CD4-positive, alpha-beta T cell (primary cell): ENCODE results near the gene TIMM23. TPM values are rescaled to one million over a fixed set of nuclear protein-coding genes. Genes with fewer than 3 reads are reported as not detected.

Experiments used
- ATAC-seq: fragments of 200-7000 bp; cut with Tn5 transposase; one replicate; pipeline ENCODE4 v1.10.0; 2022; ENCODE audit warnings: mild to moderate bottlenecking; ENCODE audit not compliant: poor library complexity
- CTCF ChIA-PET: fragments of 350-600 bp; sonication (Branson Sonifier 250); formaldehyde crosslinking; loops from one replicate; lab custom pipeline; 2021; ENCODE audit warnings: antibody characterized with exemption, inconsistent platforms; lab: Charles Lee
- POLR2A ChIA-PET: fragments of 350-600 bp; sonication (Branson Sonifier 250); formaldehyde crosslinking; loops from one replicate; lab custom pipeline; 2021; ENCODE audit warnings: antibody characterized with exemption, inconsistent platforms; lab: Charles Lee
- DNase-seq, 14 experiments: peaks; one replicate each; pipeline ENCODE4 v3.0.0-alpha.2; 2013 to 2020; ENCODE audit warnings: mixed read lengths in 2 of 14
- H3K27ac ChIP-seq, 2 donors: one replicate each; pipeline versions ENCODE4 v1.5.1 to v1.7.0; 2013; ENCODE audit warnings: low read length in 2 of 2, low read depth in 1 of 2, mild to moderate bottlenecking in 1 of 2
- H3K27me3 ChIP-seq, 2 experiments: 1 replicate in 1 of 2; 2 replicates in 1 of 2; pipeline versions ENCODE4 v1.6.1 to v1.7.0; 2013; ENCODE audit warnings: low read length in 2 of 2, control low read depth in 1 of 2, mild to moderate bottlenecking in 1 of 2, moderate library complexity in 1 of 2; ENCODE audit not compliant: insufficient read depth in 2 of 2, control insufficient read depth in 1 of 2
- H3K36me3 ChIP-seq: one replicate; pipeline ENCODE4 v1.6.1; 2013; ENCODE audit warnings: low read length, control low read depth; ENCODE audit not compliant: insufficient read depth
- H3K4me1 ChIP-seq: one replicate; pipeline ENCODE4 v1.6.1; 2013; ENCODE audit warnings: low read length, control low read depth; ENCODE audit not compliant: insufficient read depth
- H3K4me3 ChIP-seq: one replicate; pipeline ENCODE4 v1.5.1; 2013; ENCODE audit warnings: mild to moderate bottlenecking, low read length, moderate library complexity
- H3K9me3 ChIP-seq, 2 experiments: 1 replicate in 1 of 2; 2 replicates in 1 of 2; pipeline versions ENCODE4 v1.6.1 to v1.7.0; 2013; ENCODE audit warnings: low read length in 2 of 2, mild to moderate bottlenecking in 2 of 2, control low read depth in 1 of 2, moderate library complexity in 1 of 2; ENCODE audit not compliant: control insufficient read depth in 1 of 2, insufficient read depth in 1 of 2
- H3K27ac Mint-ChIP-seq: one replicate; pipeline ENCODE4 v1.8.0; 2020; ENCODE audit warnings: mixed read lengths
- H3K27me3 Mint-ChIP-seq: one replicate; pipeline ENCODE4 v1.8.0; 2021; ENCODE audit warnings: mixed read lengths
- H3K36me3 Mint-ChIP-seq: one replicate; pipeline ENCODE4 v1.8.0; 2021; ENCODE audit warnings: low read depth, mixed read lengths
- H3K4me1 Mint-ChIP-seq: one replicate; pipeline ENCODE4 v1.8.0; 2021; ENCODE audit warnings: low read depth, mixed read lengths
- H3K4me3 Mint-ChIP-seq: one replicate; pipeline ENCODE4 v1.8.0; 2020; ENCODE audit warnings: mild to moderate bottlenecking, mixed read lengths
- H3K9me3 Mint-ChIP-seq: one replicate; pipeline ENCODE4 v1.8.0; 2020; ENCODE audit warnings: mixed read lengths
- intact Hi-C, 2 experiments: fragments of 100-400 bp; cut with DNase I in 1 of 2; cut with micrococcal nuclease in 1 of 2; formaldehyde crosslinking; loops; one replicate each; pipeline versions ENCODE4 v1.15.1 to v1.9.0; 2023 to 2025; cut with DNase I, micrococcal nuclease
- total RNA-seq, 174 experiments: library from RNA in 2 of 174; stranded (reverse) in 2 of 174; gene quantifications; one replicate each; pipeline ENCODE4 v1.2.3 and lab custom pipeline; 2021 to 2026
- TF ChIP-seq, protein P1 (sequence below): fragments of 200-600 bp; IDR thresholded peaks from one replicate; pipeline ENCODE4 v1.8.0; 2022; ENCODE audit warnings: antibody characterized with exemption, mild to moderate bottlenecking

TIMM23 gene
- total RNA-seq, 2 experiments from 2014 or later: 32.2 to 32.9 TPM

DNA sequence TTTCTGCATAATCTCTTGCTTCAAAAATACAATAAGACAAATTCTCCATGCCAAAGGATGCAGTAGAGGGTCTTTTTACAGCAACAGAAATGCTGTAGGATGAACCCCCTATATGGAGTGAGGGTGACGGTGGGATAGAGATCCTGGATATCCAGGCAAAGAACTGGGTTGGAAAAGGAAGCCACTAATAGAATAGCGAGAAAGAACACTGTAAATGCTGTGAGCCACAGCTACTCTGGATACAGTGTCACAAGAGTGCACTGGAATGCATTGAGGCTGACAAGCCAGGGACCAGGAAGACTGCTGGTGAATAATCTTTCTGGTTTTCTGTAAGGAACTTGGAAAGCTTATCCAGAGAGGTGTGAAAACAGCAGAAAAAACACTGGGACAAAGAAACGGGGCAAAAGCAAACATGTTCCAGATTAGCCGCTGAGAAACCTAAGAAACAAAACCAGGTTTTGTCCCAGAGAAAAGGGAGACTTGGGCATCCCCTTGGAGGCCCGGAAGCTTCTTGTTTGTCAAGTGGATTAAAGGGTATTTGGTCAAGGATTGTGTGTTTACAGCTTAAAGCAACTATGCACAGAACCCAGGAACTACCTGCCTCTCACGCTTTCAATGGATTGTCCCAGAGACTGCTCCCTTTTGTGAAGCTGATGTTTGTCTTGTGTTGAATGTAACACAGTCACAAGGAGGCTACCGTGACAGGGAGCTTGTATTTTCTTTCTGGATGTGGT is 79.9 kb downstream of the TIMM23 start:
- Histone ChIP-seq H3K4me3 (no peak overlapping the region), H3K27ac (no peak overlapping the region), H3K36me3 (no peaks in the 10 kb centered on the region), H3K9me3 (peaks cover 5% of the 10 kb centered on the region in 2 experiments), H3K27me3 (peaks cover 0 to 2% of the 10 kb centered on the region in 2 experiments), H3K4me1 (no peaks in the 10 kb centered on the region)
- Mint-ChIP-seq H3K4me1 (peaks cover 21% of the 10 kb centered on the region), H3K27ac (no peak overlapping the region), H3K4me3 (no peak overlapping the region), H3K36me3 (no peaks in the 10 kb centered on the region), H3K9me3 (peaks cover 4% of the 10 kb centered on the region), H3K27me3 (no peaks in the 10 kb centered on the region)
- DNase-seq (no peak), ATAC-seq (no peak)
- POLR2A ChIA-PET: interaction anchor here (1.3 kb wide), 1 partner anchor 40 kb away, joined by 3 read pairs; no protein-coding TSS in a partner anchor
- intact Hi-C loops: no loop called here
- CTCF ChIA-PET: no interaction called here
- TF ChIP-seq, protein P1, sequence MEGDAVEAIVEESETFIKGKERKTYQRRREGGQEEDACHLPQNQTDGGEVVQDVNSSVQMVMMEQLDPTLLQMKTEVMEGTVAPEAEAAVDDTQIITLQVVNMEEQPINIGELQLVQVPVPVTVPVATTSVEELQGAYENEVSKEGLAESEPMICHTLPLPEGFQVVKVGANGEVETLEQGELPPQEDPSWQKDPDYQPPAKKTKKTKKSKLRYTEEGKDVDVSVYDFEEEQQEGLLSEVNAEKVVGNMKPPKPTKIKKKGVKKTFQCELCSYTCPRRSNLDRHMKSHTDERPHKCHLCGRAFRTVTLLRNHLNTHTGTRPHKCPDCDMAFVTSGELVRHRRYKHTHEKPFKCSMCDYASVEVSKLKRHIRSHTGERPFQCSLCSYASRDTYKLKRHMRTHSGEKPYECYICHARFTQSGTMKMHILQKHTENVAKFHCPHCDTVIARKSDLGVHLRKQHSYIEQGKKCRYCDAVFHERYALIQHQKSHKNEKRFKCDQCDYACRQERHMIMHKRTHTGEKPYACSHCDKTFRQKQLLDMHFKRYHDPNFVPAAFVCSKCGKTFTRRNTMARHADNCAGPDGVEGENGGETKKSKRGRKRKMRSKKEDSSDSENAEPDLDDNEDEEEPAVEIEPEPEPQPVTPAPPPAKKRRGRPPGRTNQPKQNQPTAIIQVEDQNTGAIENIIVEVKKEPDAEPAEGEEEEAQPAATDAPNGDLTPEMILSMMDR: no peak

DNA sequence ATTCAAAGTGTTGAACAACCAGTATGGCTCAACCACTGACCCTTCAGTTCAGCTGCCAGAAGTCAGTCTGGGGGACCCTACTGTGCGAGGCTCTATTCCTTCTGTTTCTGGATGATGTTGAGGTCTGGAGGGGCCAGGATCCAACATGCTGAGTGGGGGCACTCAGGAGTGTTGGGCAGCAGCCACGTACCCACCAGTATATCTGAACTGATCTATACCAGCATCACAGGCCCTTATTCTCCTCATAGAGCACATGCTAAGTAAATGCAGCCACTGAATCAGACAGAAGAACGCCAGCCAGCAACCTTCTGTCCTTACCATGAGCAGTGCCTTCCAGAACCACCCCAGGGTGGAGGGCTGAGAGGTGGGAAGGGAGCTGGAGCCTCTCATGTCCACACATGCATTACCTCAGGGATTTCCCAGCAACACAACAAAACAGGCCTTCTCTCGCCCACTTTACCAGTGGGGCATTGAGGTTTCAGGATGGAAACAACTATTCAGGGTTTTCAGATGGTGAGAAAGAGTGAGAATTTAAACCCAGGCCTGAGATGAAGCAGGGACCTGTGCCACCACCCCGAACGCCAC is 80.6 kb downstream of the TIMM23 start:
- CTCF ChIA-PET: no interaction called here
- H3K36me3 ChIP-seq: no peaks in the 10 kb centered on the region
- Mint-ChIP-seq H3K4me3 (no peak overlapping the region), H3K27me3 (no peaks in the 10 kb centered on the region), H3K27ac (no peak overlapping the region), H3K9me3 (peaks cover 6% of the 10 kb centered on the region), H3K36me3 (no peaks in the 10 kb centered on the region), H3K4me1 (peaks cover 21% of the 10 kb centered on the region)
- peaks cover 5 to 8% of the 10 kb centered on the region in 2 experiments for H3K9me3 ChIP-seq
- DNase-seq: no peak
- no peaks in the 10 kb centered on the region for H3K4me1 ChIP-seq
- POLR2A ChIA-PET: interaction anchor here (1.3 kb wide), 1 partner anchor 39 kb away, joined by 3 read pairs; no protein-coding TSS in a partner anchor
- intact Hi-C loops: no loop called here
- H3K27ac ChIP-seq: no peak overlapping the region
- peaks cover 0 to 2% of the 10 kb centered on the region in 2 experiments for H3K27me3 ChIP-seq
- no peak for ATAC-seq
- H3K4me3 ChIP-seq: no peak overlapping the region
- TF ChIP-seq, protein P1: no peak

Other genes starting within 250 kb of the TIMM23 start
- 10 to 100 TPM; 62.9 to 69.3 TPM for gene WASHC2C, start 245.2 kb upstream of the TIMM23 start, total RNA-seq
- gene AGAP4, start 125.0 kb upstream of the TIMM23 start, total RNA-seq: 10 to 100 TPM; 23.9 to 24.8 TPM
- gene NCOA4, start 58.1 kb downstream of the TIMM23 start, total RNA-seq: 10 to 100 TPM; 41.0 to 42.9 TPM
- not detected for gene MSMB, start 73.8 kb downstream of the TIMM23 start, total RNA-seq